ENCODE measurements around the gene AK6. TPM values are rescaled to one million over a fixed set of nuclear protein-coding genes. Genes with fewer than 3 reads are reported as not detected.

The AK6 gene
- total RNA-seq, 1 experiment from 2014 or later: 40.8 TPM

DNA sequence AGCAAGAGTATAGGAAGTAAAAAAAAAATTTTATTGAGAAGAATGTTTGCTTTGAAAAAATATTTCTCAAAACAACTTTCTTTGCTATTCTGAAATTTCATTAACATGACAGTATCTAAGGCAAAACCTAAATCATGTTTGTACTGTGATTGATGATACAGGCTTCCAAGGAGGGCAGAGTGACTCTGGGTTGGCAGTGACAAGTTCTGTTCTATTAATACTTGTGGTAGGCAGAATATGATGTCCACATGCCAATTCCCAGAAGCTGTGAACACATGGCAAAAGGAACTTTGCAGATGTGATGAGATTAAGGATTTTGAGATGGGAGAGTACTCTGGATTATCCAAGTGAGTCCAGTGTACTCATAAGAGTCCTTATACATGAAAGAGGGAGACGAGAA, 53.3 kb downstream of the AK6 start:
- Histone ChIP-seq H3K23me2 (ENCODE audit: insufficient read length, low read depth, low read length, poor library complexity, severe bottlenecking) (no peaks in the 10 kb centered on the region), H3K79me2 (ENCODE audit: insufficient read depth, low read length) (no peaks in the 10 kb centered on the region), H3K56ac (ENCODE audit: insufficient read length, low read depth, low read length) (no peak overlapping the region), H3K18ac (ENCODE audit: insufficient read length, low read depth, low read length) (no peak overlapping the region), H2BK20ac (ENCODE audit: low read depth, low read length, poor library complexity, severe bottlenecking) (no peak overlapping the region), H3K4ac (ENCODE audit: low read depth, low read length) (no peak overlapping the region), H4K5ac (ENCODE audit: insufficient read length, low read depth, low read length) (no peak overlapping the region), H2BK120ac (ENCODE audit: low read depth, low read length, poor library complexity, severe bottlenecking) (no peak overlapping the region), H3K23ac (ENCODE audit: insufficient read length, low read depth, low read length) (no peak overlapping the region), H3T11ph (ENCODE audit: low read length) (no peak overlapping the region), H3K79me1 (ENCODE audit: insufficient read depth, low read depth, low read length, poor library complexity, severe bottlenecking) (no peaks in the 10 kb centered on the region), H2AFZ (ENCODE audit: low read length) (no peak overlapping the region), H3K9ac (ENCODE audit: extremely low read depth, insufficient read length, low read length) (no peak overlapping the region), H2BK12ac (ENCODE audit: insufficient read length, low read depth, low read length) (no peak overlapping the region), H3K4me1 (ENCODE audit: insufficient read depth, low read length) (no peaks in the 10 kb centered on the region), H3K4me2 (ENCODE audit: insufficient read depth, insufficient read length, low read length) (no peak overlapping the region), H3K27me3 (ENCODE audit: insufficient read depth, low read length) (no peaks in the 10 kb centered on the region), H3K9me3 (ENCODE audit: control insufficient read depth, low read depth, low read length) (no peaks in the 10 kb centered on the region), H4K91ac (ENCODE audit: insufficient read length, low read depth, low read length) (no peak overlapping the region), H4K8ac (replicated peaks; ENCODE audit: insufficient read length, low read depth, low read length) (no peak overlapping the region), H3K27ac (ENCODE audit: insufficient read length, low read depth, low read length) (no peak overlapping the region), H2AK5ac (ENCODE audit: insufficient read length, low read length) (no peak overlapping the region), H3K14ac (ENCODE audit: insufficient read depth, low read length) (no peak overlapping the region), H4K20me1 (ENCODE audit: control insufficient read depth, insufficient read depth, insufficient read length) (no peaks in the 10 kb centered on the region), H2BK5ac (ENCODE audit: insufficient read length, low read length) (no peak overlapping the region), H2BK15ac (ENCODE audit: low read depth, low read length) (no peak overlapping the region)
- TF ChIP-seq, protein P1, sequence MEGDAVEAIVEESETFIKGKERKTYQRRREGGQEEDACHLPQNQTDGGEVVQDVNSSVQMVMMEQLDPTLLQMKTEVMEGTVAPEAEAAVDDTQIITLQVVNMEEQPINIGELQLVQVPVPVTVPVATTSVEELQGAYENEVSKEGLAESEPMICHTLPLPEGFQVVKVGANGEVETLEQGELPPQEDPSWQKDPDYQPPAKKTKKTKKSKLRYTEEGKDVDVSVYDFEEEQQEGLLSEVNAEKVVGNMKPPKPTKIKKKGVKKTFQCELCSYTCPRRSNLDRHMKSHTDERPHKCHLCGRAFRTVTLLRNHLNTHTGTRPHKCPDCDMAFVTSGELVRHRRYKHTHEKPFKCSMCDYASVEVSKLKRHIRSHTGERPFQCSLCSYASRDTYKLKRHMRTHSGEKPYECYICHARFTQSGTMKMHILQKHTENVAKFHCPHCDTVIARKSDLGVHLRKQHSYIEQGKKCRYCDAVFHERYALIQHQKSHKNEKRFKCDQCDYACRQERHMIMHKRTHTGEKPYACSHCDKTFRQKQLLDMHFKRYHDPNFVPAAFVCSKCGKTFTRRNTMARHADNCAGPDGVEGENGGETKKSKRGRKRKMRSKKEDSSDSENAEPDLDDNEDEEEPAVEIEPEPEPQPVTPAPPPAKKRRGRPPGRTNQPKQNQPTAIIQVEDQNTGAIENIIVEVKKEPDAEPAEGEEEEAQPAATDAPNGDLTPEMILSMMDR (conservative IDR thresholded peaks at IDR 0.05): no peak
- WGBS (ENCODE audit: extremely low coverage, insufficient read length, low lambda C conversion rate): no CpG with 5 or more reads among the region's 1 CpG
- Mint-ChIP-seq H3K36me3 (ENCODE audit: insufficient read depth in 1 of 3, low read depth in 3 of 3) (no peaks in the 10 kb centered on the region), H3K27ac (no peak overlapping the region), H3K4me3 (no peak overlapping the region), H3K9me3 (no peaks in the 10 kb centered on the region), H3K27me3 (ENCODE audit: low read depth) (no peaks in the 10 kb centered on the region), H3K4me1 (peaks cover 0 to 9% of the 10 kb centered on the region in 2 experiments; a peak in 1 of 4 replicates)
- no peak for DNase-seq
